Esophagus muscularis mucosa (tissue), 4 donors: Measurements from ENCODE around the gene MPST. TPM values are rescaled to one million over a fixed set of nuclear protein-coding genes. Genes with fewer than 3 reads are reported as not detected.
"Not testable (repeated sequence)": the region's sequence is repeated elsewhere in the genome, so short reads cannot be mapped to it uniquely, and the experiment has no call there.

Source experiments
- DNase-seq: peaks from one replicate; pipeline ENCODE4 v3.0.0-alpha.2; 2017; ENCODE audit errors: extremely low spot score
- H3K27ac ChIP-seq, 4 donors: fragments of 200-600 bp; sonication (generic); replicated peaks in 1 of 4; 1 replicate in 3 of 4; 2 replicates in 1 of 4; pipeline ENCODE4 v1.5.1; 2016 to 2019; ENCODE audit warnings: mild to moderate bottlenecking in 1 of 4
- H3K27me3 ChIP-seq, 4 donors: fragments of 200-600 bp; sonication (generic); one replicate each; pipeline versions ENCODE4 v1.5.1 to v1.6.0; 2016 to 2019
- H3K36me3 ChIP-seq, 4 donors: fragments of 200-600 bp; sonication (generic); one replicate each; pipeline ENCODE4 v1.5.1; 2016 to 2019
- H3K4me1 ChIP-seq, 4 donors: fragments of 200-600 bp; sonication (generic); one replicate each; pipeline ENCODE4 v1.5.1; 2016 to 2019
- H3K4me3 ChIP-seq, 4 donors: fragments of 200-600 bp; sonication (generic); 1 replicate in 2 of 4; 2 replicates in 2 of 4; pipeline ENCODE4 v1.5.1; 2016 to 2019; ENCODE audit warnings: mild to moderate bottlenecking in 4 of 4, moderate library complexity in 1 of 4
- H3K9me3 ChIP-seq, 4 donors: fragments of 200-600 bp; sonication (generic); 1 replicate in 3 of 4; 2 replicates in 1 of 4; pipeline ENCODE4 v1.5.1; 2016 to 2019
- EP300 ChIP-seq: sonication (generic); formaldehyde crosslinking; IDR thresholded peaks from one replicate; pipeline ENCODE4 v1.6.1; 2017; ENCODE audit warnings: antibody characterized with exemption
- POLR2A ChIP-seq: fragments of 450-650 bp; IDR thresholded peaks from one replicate; pipeline ENCODE4 v1.6.1; 2017; ENCODE audit warnings: antibody characterized with exemption, moderate library complexity, mild to moderate bottlenecking, low read depth
- POLR2AphosphoS5 ChIP-seq, 2 donors: sonication (generic); formaldehyde crosslinking; IDR thresholded peaks; one replicate each; pipeline ENCODE4 v1.6.1; 2017; ENCODE audit warnings: antibody characterized with exemption in 2 of 2
- WGBS: methylation state at CpG from one replicate; pipeline ENCODE4 v1.1.5; 2018; 5-methylcytosine and 5-hydroxymethylcytosine counted together
- intact Hi-C: fragments of 100-400 bp; cut with DNase I; formaldehyde crosslinking; loops from one replicate; pipeline ENCODE4 v1.15.1; 2023
- total RNA-seq, 4 donors: library from RNA; depleted of rRNA; stranded (reverse); fragments of >200 nt; gene quantifications; one replicate each; pipeline versions ENCODE4 v1.1.0 to v1.2.1, GENCODE V29; 2016
- TF ChIP-seq, protein P1 (sequence below), 3 experiments: fragments of 200-600 bp in 2 of 3; fragments of 450-650 bp in 1 of 3; sonication (generic) in 2 of 3; IDR thresholded peaks; one replicate each; pipeline ENCODE4 v1.5.1; 2017 to 2019; ENCODE audit warnings: antibody characterized with exemption in 3 of 3, mild to moderate bottlenecking in 2 of 3, moderate library complexity in 1 of 3

The MPST gene
- total RNA-seq, 4 donors from 2014 or later = 124 to 205 (median 169) TPM

- intact Hi-C loops = loop anchor here (10.0 kb wide), 1 partner anchor 134 kb away; no protein-coding TSS in a partner anchor
- Histone ChIP-seq H3K27ac (no peak overlapping the region), H3K27me3 (peaks cover 0 to 89% (median 28%) of the 10 kb centered on the region in 4 donors), H3K36me3 (no peaks in the 10 kb centered on the region), H3K4me1 (peaks cover 0 to 4% (median 0%) of the 10 kb centered on the region in 4 donors), H3K9me3 (no peaks in the 10 kb centered on the region), H3K4me3 (no peak overlapping the region)
- WGBS = 76% methylated on average over 8 of the region's 8 CpGs
- DNase-seq = no peak
- TF ChIP-seq, protein P1, sequence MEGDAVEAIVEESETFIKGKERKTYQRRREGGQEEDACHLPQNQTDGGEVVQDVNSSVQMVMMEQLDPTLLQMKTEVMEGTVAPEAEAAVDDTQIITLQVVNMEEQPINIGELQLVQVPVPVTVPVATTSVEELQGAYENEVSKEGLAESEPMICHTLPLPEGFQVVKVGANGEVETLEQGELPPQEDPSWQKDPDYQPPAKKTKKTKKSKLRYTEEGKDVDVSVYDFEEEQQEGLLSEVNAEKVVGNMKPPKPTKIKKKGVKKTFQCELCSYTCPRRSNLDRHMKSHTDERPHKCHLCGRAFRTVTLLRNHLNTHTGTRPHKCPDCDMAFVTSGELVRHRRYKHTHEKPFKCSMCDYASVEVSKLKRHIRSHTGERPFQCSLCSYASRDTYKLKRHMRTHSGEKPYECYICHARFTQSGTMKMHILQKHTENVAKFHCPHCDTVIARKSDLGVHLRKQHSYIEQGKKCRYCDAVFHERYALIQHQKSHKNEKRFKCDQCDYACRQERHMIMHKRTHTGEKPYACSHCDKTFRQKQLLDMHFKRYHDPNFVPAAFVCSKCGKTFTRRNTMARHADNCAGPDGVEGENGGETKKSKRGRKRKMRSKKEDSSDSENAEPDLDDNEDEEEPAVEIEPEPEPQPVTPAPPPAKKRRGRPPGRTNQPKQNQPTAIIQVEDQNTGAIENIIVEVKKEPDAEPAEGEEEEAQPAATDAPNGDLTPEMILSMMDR (IDR thresholded peaks at IDR 0.05) = no peak
- TF ChIP-seq POLR2AphosphoS5 (IDR thresholded peaks at IDR 0.05) = no peak
- TF ChIP-seq POLR2A = no peak
- TF ChIP-seq EP300 = no peak
Observed at GRCh38 chr22:37070334-37070733, 50.8 kb downstream of the MPST start.

DNA sequence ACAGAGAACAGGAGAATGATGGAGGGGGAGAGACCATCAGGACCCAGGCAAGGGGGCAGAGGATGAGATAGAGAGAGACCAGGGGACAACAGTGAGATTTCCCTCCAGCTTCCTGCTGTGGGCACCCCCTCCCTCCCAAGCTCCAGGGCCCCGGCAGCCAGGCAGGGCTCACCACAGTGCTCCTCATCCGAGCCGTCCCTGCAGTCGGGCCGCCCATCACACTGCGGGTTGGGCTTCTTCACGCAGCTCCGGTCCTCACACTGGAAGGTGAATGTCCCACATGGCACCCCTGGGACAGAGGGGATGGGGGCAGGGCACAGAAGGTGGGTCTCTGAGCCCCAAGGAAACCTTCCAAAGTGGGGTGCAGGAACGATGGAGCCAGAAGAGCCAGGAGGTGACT lies 51.2 kb downstream of the MPST start:
- Histone ChIP-seq H3K4me1 (peaks cover 0 to 4% (median 0%) of the 10 kb centered on the region in 4 donors), H3K27me3 (peaks cover 0 to 91% (median 28%) of the 10 kb centered on the region in 4 donors), H3K36me3 (no peaks in the 10 kb centered on the region), H3K27ac (no peak overlapping the region), H3K4me3 (no peak overlapping the region), H3K9me3 (no peaks in the 10 kb centered on the region)
- WGBS = 67% methylated on average over 9 of the region's 9 CpGs
- intact Hi-C loops = loop anchor here (10.0 kb wide), 1 partner anchor 134 kb away; no protein-coding TSS in a partner anchor
- no peak for DNase-seq
- TF ChIP-seq, protein P1 (IDR thresholded peaks at IDR 0.05) = no peak
- no peak for TF ChIP-seq POLR2A
- no peak for TF ChIP-seq EP300
- TF ChIP-seq POLR2AphosphoS5 (IDR thresholded peaks at IDR 0.05) = no peak

DNA sequence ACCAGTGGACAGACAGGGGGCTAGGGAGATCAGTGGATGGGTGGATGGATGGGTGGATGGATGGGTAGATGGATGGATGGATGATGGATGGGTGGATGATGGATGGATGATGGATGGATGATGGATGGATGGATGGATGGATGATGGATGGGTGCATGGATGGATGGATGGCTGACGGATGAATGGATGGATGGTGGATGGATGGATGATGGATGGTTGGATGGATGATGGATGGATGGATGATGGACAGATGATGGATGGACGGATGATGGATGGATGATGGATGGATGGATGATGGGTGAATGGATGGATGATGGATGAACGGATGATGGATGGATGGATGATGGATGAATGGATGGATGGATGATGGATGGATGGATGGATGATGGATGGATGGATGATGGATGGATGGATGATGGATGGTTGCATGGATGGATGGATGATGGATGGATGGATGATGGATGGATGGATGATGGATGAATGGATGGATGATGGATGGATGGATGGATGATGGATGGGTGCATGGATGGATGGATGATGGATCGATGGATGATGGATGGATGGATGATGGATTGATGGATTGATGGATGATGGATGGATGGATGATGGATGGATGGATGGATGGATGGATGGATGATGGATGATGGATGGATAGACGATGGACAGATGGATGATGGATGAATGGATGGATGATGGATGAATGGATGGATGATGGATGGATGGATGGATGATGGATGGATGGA lies 52.5 kb downstream of the MPST start:
- H3K4me3 ChIP-seq, H3K27ac ChIP-seq, H3K4me1 ChIP-seq, H3K36me3 ChIP-seq, DNase-seq, H3K9me3 ChIP-seq: not testable (repeated sequence)
- peaks cover 0 to 89% (median 28%) of the 10 kb centered on the region in 4 donors for H3K27me3 ChIP-seq
- intact Hi-C loops = loop anchor here (10.0 kb wide), 1 partner anchor 133 kb away; no protein-coding TSS in a partner anchor
- WGBS = 90% methylated on average over 5 of the region's 5 CpGs

GRCh38 chr22:37072673-37073072 lies 53.1 kb downstream of the MPST start:
- peaks cover 0 to 4% (median 0%) of the 10 kb centered on the region in 4 donors for H3K4me1 ChIP-seq
- no peak overlapping the region for H3K27ac ChIP-seq
- no peak overlapping the region for H3K4me3 ChIP-seq
- intact Hi-C loops = loop anchor here (10.0 kb wide), 1 partner anchor 132 kb away; no protein-coding TSS in a partner anchor
- no peaks in the 10 kb centered on the region for H3K36me3 ChIP-seq
- TF ChIP-seq, protein P1 (IDR thresholded peaks at IDR 0.05) = no peak
- peak in 1 of 2 donors; percentile 29 for TF ChIP-seq POLR2AphosphoS5 (IDR thresholded peaks at IDR 0.05)
- DNase-seq = no peak
- no peaks in the 10 kb centered on the region for H3K9me3 ChIP-seq
- peaks cover 0 to 86% (median 27%) of the 10 kb centered on the region in 4 donors for H3K27me3 ChIP-seq
- WGBS = 88% methylated on average over 8 of the region's 8 CpGs

DNA sequence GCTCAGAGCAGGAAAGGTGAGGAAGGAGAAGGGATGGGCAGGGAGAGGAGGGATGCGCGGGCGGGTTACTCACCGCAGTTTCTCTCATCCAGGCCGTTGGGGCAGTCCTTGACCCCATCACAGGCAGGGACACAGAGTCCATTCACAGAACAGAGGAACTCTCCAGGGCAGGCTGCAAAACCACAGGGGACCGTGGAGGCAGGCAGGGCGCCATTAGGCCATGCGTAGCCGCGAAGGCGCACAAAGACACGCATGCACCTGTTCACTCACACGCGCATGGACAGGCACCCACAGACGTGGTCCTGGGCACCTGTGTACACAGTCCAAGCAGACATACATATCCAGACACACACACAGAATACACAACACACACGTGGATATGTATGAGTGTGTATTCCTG lies 55.0 kb downstream of the MPST start:
- Histone ChIP-seq H3K36me3 (no peaks in the 10 kb centered on the region), H3K9me3 (no peaks in the 10 kb centered on the region), H3K4me1 (no peaks in the 10 kb centered on the region), H3K4me3 (no peak overlapping the region), H3K27me3 (peaks cover 0 to 74% (median 10%) of the 10 kb centered on the region in 4 donors), H3K27ac (no peak overlapping the region)
- intact Hi-C loops = loop anchor here (10.0 kb wide), 1 partner anchor 130 kb away; no protein-coding TSS in a partner anchor
- no peak for DNase-seq
- TF ChIP-seq POLR2AphosphoS5 (IDR thresholded peaks at IDR 0.05) (no peak), POLR2A (no peak), EP300 (no peak)
- TF ChIP-seq, protein P1 (IDR thresholded peaks at IDR 0.05) = no peak
- 74% methylated on average over 16 of the region's 16 CpGs for WGBS
